ENCODE results near the gene GSK3A. TPM values are rescaled to one million over a fixed set of nuclear protein-coding genes. Genes with fewer than 3 reads are reported as not detected.
A peak's percentile ranks its signal among the peaks of the same experiment; 100 is the strongest.

The GSK3A gene
- total RNA-seq, 1 donor from 2014 or later: 68.0 TPM

DNA sequence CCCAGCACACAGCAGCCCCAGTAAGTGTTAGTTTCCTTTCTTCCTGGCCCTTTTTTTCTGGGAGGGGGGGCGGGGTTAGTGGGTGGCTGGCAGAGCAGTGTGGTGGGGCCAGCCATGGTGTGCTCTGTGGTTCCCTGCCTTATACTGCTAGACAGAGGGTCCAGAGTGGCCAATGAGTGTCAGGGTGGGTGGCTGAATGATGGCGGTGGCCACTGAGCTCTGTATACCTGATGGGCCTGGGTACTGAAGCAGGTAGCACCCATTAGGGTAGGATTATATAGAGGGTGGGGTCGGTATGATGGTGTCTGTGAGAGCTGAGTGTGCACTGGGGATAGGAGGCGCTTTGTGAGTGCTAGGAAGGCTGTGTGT, 40.4 kb upstream of the GSK3A start:
- peaks cover 3% of the 10 kb centered on the region for H3K36me3 Mint-ChIP-seq (ENCODE audit: low read depth)
- TF ChIP-seq, protein P1, sequence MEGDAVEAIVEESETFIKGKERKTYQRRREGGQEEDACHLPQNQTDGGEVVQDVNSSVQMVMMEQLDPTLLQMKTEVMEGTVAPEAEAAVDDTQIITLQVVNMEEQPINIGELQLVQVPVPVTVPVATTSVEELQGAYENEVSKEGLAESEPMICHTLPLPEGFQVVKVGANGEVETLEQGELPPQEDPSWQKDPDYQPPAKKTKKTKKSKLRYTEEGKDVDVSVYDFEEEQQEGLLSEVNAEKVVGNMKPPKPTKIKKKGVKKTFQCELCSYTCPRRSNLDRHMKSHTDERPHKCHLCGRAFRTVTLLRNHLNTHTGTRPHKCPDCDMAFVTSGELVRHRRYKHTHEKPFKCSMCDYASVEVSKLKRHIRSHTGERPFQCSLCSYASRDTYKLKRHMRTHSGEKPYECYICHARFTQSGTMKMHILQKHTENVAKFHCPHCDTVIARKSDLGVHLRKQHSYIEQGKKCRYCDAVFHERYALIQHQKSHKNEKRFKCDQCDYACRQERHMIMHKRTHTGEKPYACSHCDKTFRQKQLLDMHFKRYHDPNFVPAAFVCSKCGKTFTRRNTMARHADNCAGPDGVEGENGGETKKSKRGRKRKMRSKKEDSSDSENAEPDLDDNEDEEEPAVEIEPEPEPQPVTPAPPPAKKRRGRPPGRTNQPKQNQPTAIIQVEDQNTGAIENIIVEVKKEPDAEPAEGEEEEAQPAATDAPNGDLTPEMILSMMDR (conservative IDR thresholded peaks at IDR 0.05): no peak
- peaks cover 4% of the 10 kb centered on the region for H3K27me3 Mint-ChIP-seq (ENCODE audit: low read depth)
- H3K9me3 Mint-ChIP-seq: no peaks in the 10 kb centered on the region
- H3K4me3 Mint-ChIP-seq: no peak overlapping the region
- no peak for DNase-seq (ENCODE audit: low read depth, low spot score)
- no peak overlapping the region for H3K27ac Mint-ChIP-seq (ENCODE audit: unreplicated experiment)
- H3K4me1 Mint-ChIP-seq: peaks cover 34% of the 10 kb centered on the region

DNA sequence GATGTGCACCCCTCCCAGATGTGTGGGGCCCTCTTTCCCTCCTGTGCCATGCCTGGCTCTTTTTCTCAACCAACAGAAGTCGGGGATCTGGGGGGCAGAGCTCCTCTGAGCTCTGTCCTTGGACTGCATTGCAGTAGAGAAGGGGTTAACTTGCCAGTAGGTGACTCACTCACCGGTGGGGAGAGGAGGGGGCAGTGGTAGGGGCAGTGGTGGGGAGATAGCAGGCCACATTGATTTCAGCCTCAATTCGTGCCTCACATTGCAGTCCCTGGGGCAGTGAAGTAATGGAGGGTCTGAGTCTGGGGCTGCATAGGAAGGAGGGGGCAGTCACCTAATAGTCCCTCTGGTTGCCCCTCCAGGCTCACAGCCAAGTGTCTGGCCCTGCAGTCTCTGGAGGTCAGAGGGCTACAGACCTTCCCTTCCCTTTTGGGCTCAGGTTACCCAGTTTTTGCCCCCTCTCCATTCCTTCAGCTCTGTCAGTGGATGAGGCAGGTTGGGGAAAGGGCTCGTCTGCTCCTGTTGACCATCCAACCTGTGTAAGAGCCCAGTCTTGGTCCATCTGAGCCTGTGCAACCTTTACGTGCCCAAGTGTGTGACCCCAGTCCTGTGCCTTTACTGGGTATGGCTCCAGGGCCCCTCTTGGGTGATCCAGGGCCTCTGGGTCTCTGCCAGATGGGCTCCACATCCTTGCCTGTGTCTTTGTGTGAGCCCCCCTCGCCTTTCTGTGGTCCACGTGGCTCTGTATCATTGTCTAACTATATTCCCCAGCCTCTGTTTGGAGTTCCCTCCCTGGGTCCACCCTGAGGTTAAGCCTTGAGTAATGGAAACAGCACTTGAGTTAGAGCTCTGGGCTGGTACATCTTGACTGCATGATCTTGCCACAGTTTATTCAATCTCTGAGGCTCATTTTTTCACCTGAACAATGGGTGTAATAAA, 39.7 kb upstream of the GSK3A start:
- no peaks in the 10 kb centered on the region for H3K9me3 Mint-ChIP-seq
- no peak for DNase-seq (ENCODE audit: low read depth, low spot score)
- peaks cover 3% of the 10 kb centered on the region for H3K36me3 Mint-ChIP-seq (ENCODE audit: low read depth)
- TF ChIP-seq, protein P1 (conservative IDR thresholded peaks at IDR 0.05): no peak
- H3K27ac Mint-ChIP-seq (ENCODE audit: unreplicated experiment): peak overlapping the region; percentile 93
- H3K4me1 Mint-ChIP-seq: peaks cover 34% of the 10 kb centered on the region
- H3K4me3 Mint-ChIP-seq: no peak overlapping the region
- peaks cover 4% of the 10 kb centered on the region for H3K27me3 Mint-ChIP-seq (ENCODE audit: low read depth)

DNA sequence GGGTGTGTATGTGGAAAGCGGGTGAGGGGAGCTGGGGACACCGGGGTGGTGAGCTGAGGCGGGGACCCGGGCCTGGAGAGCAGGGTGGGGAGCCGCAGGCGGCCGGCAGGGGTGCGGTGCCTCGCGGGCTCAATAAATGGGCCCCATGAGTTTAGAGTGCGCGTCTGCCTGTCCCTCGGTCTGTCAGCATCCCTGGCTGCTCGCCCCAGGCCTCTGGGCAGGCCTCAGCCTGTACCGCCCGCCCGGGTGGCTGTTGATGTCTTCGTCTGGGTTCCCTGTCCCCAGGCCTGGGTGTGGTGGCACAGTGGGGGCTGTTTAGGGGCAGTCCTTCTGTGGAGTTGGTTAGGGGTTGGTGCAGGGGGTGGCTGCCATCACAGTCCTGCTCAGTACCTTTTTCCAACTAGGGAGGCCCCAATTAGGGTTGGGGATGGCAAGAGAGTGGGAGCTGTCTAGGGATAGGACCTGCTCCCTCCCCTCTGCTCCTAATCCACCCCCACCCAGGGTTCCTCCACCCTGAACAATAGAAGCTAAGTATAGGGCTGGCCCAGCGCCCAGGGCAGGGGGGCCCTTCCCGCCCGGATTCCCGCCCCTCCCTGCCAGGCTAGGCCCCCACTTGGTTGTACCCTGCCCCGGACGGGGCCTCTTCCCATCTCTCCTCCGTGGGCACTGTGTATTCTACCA, 38.9 kb upstream of the GSK3A start:
- no peak overlapping the region for H3K4me3 Mint-ChIP-seq
- H3K4me1 Mint-ChIP-seq: peaks cover 34% of the 10 kb centered on the region
- no peaks in the 10 kb centered on the region for H3K9me3 Mint-ChIP-seq
- peak; percentile 34 for DNase-seq (ENCODE audit: low read depth, low spot score)
- peaks cover 3% of the 10 kb centered on the region for H3K36me3 Mint-ChIP-seq (ENCODE audit: low read depth)
- TF ChIP-seq, protein P1 (conservative IDR thresholded peaks at IDR 0.05): no peak
- H3K27me3 Mint-ChIP-seq (ENCODE audit: low read depth): peaks cover 4% of the 10 kb centered on the region
- peak overlapping the region; percentile 93 for H3K27ac Mint-ChIP-seq (ENCODE audit: unreplicated experiment)

DNA sequence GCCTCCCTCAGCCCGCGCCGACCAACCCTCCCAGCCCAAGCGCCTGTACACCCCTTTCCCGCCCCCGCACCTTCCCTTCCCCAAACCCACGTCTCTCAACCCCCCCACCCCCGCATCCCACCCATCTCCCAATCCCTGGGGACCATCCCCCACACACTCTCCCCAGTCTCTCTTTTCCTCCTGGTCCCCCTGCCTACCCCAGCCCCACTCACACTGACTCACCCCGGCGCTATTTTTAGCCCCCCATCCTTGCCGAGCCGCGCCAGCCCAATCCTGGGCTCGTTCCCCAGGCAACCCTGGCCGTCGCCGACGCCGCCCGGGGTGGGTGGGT, 38.4 kb upstream of the GSK3A start:
- Mint-ChIP-seq H3K9me3 (no peaks in the 10 kb centered on the region), H3K27me3 (ENCODE audit: low read depth) (peaks cover 4% of the 10 kb centered on the region), H3K36me3 (ENCODE audit: low read depth) (peaks cover 3% of the 10 kb centered on the region), H3K4me3 (no peak overlapping the region), H3K4me1 (peaks cover 34% of the 10 kb centered on the region), H3K27ac (ENCODE audit: unreplicated experiment) (no peak overlapping the region)
- TF ChIP-seq, protein P1 (conservative IDR thresholded peaks at IDR 0.05): no peak
- no peak for DNase-seq (ENCODE audit: low read depth, low spot score)

DNA sequence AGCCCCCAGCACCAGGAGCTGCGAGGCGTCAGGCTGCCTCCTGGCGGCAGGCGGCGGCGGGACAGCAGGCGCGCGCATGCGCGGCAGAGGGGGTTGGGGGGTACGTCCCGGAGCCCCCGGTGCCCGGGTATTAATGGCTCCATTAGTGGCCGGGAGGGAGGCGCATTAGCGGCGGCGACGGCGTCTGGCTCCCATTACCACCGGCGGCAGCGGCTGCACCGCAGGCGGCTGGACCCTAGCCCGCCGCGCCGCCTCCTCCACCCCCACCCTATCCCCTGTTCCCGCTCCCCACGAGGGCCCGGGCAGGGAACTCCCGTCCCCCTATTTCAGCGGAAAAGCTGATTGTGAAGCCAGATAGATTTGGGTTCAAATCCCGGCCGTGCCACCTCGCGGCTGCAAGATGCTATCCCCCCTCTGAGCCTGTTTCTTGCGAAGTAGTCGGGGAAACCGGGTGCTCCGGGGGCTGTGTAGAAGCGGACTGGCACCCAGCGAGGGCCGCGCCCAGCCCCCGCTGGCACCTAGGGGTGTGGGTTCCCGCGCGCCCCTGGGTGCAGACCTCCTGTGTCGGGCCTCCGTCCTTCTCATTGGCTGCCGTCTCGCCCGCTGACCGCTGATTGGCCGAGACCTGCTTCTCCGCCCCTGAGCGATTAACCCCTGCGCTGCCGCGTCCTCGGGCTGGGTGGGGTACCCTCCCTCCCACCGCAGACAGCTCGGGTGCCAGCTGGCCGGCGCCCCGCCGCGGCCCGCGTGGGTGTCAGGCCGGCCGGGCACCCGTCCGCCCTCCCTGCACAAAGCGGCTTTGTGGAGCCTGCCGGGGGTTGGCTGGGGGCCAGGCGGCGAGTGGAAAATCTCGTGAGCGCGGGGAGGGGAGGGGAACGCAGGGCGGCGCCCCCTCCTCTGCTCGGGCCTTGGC, 37.8 kb upstream of the GSK3A start:
- Mint-ChIP-seq H3K27ac (ENCODE audit: unreplicated experiment) (no peak overlapping the region), H3K36me3 (ENCODE audit: low read depth) (peaks cover 3% of the 10 kb centered on the region), H3K27me3 (ENCODE audit: low read depth) (peaks cover 4% of the 10 kb centered on the region), H3K9me3 (no peaks in the 10 kb centered on the region), H3K4me1 (peaks cover 27% of the 10 kb centered on the region), H3K4me3 (peak overlapping the region; percentile 96)
- TF ChIP-seq, protein P1 (conservative IDR thresholded peaks at IDR 0.05): peak; percentile 90
- DNase-seq (ENCODE audit: low read depth, low spot score): peak; percentile 77

Measured in neural crest cell (in vitro differentiated cells).